GM04503 (cell line): ENCODE measurements around the gene OMP.
"Not testable (repeated sequence)": the region's sequence is repeated elsewhere in the genome, so short reads cannot be mapped to it uniquely, and the experiment has no call there.

Source experiments
- DNase-seq: peaks from one replicate; pipeline ENCODE4 v3.0.0-alpha.2; 2012; ENCODE audit warnings: low read depth

OMP gene, protein sequence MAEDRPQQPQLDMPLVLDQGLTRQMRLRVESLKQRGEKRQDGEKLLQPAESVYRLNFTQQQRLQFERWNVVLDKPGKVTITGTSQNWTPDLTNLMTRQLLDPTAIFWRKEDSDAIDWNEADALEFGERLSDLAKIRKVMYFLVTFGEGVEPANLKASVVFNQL

DNA sequence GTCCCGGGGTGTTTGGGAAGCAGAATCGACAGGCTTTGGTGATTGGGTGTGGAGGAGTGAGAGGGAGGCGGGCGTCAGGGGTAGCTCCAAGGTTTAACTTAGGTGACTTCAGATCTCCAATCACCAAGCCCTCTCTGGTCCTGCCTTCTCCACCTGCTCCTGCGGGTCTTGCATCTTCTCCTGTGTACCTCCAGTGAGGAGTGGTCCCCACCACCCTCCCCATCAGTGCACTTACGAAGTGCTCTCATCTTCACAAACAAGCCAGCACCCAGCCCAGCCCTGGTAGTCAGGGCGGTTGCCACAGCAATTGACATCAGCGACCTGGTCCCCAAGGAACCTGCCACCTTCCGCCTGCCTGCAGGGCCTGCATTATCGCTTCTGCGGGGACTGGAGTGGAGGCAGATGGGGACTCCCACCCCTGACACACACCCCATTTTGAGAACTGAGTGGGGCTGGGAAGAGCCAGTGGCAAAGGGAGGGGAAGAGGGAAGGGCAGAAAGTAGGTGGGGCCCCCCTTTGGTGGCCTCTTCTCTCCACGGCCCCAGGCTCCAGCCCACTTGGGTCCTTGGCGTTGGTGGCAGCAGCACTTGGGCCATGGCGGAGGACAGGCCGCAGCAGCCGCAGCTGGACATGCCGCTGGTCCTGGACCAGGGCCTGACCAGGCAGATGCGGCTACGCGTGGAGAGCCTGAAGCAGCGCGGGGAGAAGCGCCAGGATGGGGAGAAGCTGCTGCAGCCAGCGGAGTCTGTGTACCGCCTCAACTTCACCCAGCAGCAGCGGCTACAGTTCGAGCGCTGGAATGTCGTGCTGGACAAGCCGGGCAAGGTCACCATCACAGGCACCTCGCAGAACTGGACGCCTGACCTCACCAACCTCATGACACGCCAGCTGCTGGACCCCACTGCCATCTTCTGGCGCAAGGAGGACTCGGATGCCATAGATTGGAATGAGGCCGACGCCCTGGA is at the start of gene OMP:
Gene OMP (plus strand): TSS at position 595 of the 965 bp plus-strand sequence. CDS start 0 bp downstream, at position 595.
- DNase-seq: no peak

DNA sequence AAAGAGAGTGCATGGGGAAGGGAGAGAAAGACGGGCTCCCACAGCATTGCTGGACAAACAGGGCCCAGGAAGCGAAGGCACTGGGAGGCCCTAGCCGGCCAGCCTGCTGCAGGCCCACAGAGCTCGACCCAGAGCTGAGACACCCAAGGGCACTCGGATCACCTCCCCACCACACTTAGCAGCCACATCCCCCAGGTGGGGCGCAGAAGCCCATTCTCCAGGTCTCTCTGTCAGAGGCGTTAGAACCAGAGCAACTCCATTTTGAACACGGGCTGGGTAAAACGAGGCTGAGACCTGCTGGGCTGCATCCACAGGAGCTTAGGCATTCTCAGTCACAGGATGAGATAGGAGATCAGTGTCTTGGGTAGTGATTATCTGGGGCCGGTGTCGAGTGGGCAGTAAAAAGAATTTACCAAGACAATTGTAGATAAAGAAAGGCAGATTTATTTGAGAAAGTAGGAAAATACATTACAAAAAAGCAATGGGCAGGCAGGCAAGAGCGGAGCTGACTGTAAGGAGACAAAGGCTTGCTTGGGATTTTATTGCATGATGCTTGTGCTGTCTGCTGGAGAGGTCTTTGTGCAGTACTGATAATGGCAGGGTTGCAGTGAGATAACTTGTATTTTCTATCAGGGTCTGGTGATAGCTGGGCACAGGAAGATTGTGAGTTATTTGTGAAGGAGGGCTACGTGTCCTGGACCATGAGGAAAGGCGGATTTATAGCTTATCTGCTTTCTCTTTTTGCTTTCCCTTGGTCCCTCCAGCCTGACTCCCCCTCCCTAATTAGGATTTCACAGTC is 49.2 kb upstream of the OMP start:
- DNase-seq: no peak

DNA sequence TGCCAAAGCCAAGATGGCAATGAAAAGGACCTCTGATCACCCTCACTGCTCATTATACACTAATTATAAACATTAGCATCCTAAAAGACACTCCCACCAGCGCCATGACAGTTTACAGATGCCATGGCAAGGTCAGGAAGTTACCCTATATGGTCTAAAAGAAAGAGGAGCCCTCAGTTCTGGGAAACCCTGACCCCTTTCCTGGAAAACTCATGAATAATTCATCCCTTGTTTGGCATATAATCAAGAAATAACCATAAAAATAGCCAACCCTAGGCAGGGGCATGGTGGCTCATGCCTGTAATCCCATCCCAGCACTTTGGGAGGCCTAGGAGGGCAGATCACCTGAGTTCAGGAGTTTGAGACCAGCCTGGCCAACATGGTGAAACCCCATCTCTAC is 48.6 kb upstream of the OMP start:
- DNase-seq: no peak

DNA sequence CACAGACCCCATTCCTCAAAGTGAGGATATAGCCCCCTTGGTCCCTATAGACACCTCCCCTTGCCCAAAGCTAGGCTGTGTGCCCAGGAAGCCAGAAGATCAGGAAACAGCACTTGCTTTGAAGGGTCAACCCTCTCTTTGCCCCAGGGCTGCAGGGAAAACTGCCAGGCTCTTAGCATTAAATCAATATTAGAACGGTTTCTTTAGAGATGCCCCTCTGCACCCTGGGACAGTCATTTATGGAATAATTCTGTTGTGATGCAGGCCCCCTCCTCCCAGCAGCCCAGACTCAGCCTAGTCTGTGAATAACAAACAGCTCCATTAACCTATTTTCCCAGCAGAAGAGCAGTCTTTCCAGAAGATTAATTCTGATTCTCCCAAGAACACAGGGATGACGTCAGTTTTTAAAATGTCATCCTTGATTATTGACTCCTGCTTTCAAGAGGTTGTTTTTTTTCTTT is 47.5 kb upstream of the OMP start:
- DNase-seq: no peak

DNA sequence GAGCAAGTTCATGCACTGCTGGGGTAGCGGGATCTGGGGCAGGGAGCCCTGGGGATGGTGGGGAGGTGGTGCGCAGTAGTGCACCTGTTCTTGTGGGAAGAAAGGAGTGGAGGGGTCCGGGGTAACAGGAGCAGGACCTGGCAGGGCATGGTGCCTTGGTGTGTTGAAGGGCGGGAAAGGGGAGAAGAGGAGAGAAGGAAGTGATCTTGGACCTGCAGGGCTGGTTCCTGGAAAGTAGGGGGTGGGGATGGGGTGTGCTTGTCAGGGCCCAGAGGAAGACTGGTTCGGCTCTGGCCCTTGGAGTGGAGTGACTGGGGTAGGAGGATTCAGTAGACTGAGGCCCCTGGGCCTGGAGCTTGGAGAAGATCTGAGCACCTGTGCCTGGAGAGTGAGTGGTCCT is 46.7 kb upstream of the OMP start:
- no peak for DNase-seq

DNA sequence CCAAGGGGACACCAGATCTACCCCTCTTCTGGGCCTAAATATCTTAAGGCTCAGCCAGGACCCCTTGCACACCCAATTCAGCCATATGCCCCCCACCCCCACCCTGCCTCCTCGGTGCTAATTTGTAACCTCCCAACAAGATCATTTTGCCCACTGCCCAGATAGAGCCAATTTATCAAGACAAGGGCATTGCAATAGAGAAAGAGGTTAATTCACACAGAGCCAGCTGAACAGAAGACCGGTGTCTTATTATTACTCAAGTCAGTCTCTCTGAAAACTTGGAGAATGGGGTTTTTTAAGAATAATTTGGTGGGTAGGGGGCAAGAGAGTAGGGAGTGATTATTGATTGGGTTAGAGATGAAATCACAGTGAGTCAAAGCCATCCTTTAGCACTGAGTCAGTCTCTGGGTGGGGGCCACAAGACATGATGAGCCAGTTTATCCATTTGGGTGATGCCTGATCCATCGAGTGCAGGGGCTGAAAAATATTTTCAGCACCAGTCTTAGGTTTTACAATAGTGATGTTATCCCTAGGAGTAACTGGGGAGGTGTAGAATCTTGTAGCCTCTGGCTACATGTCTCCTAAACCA is 45.7 kb upstream of the OMP start:
- no peak for DNase-seq

DNA sequence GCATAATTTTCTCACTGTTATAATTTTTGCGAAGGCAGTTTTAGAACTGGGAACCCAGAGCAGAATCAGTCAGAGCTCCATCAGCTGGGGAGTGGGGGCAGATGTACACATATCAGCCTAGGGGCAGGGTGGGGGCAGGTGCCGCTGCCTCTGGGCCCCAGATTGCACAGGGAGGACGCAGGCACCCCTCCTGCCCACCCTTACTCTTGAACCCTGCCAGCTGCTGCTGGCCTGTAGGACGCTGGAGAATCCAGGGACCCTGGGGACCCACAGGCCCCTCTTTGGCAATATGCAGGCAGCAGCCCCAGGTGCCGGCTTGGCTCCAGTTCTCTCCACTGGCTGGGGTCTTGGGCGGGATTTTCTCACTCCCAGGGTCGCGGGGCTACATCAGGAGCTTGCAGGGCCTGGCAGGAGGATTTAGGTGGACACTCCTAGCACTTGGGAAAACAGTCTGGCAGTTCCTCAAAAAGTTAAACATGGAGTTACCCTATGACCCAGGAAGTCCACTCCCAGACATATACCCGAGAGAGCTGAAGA is 44.6 kb upstream of the OMP start:
- DNase-seq: no peak

DNA sequence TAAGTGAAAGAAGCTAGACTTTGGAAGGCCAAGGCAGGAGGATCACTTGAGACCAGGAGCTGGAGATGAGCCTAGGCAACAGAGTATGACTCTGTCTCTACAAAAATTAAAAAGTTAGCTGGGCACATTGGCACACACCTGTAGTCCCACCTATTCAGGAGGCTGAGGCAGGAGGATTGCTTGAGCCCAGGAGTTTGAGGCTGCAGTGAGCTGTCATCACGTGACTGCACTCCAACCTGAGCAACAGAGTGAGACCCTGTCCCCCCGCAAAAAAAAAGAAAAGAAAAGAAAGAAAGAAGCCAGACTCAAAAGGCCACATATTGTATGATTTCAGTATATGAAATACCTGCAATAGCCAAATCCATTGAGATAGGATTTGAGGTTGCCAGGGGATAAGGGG is 43.7 kb upstream of the OMP start:
- no peak for DNase-seq

DNA sequence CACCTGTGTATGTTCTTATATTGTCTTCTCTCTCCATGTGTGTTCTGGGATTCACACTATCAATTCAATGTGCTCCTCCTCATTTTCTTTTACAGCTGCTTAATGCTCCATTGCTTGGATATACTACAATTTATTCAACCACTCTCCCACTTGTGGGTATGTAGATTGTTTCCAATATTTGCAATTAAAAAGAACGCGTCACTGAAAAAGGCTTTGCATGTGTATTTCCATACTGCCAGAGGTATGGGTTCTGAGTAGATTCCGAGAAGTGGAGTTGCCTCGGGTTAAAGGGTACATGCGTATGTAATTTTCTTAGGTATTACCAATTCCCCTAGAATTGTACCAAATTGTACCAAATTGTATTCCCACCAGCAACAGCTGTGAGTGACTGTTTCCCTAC is 42.8 kb upstream of the OMP start:
- no peak for DNase-seq

DNA sequence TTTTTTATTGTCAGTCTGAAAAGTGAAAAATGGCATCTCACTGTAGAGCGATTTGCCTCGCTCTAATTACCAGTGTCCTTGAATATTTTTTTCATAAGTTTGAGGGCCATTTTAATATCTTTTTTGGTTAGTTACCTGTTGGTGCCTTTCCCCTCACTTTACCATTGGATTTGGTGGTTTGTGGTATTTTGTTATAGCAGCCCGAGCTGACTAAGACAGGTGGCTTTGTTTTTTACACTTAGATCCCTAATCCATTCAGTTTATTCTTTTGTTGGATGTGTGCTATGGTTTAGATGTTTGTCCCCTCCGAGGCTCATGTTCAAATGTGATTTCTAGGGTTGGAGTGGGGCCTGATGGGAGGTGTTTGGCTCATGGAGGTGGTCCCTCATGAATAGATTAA is 42.4 kb upstream of the OMP start:
- no peak for DNase-seq

DNA sequence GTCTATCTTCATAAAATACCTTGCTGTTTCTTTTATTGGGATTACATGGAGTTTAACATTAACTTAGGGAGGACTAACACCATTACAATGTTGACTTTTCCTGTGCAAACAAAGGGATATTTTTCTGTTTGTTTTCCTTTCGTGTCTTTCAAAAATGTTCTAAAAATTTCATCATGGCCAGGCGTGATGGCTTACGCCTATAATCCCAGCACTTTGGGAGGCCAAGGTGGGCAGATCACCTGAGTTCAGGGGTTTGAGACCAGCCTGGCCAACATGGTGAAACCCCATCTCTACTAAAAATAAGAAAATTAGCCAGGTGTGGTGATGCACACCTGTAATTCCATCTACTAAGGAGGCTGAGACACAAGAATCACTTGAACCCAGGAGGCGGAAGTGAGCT is 41.4 kb upstream of the OMP start:
- not testable (repeated sequence) for DNase-seq

DNA sequence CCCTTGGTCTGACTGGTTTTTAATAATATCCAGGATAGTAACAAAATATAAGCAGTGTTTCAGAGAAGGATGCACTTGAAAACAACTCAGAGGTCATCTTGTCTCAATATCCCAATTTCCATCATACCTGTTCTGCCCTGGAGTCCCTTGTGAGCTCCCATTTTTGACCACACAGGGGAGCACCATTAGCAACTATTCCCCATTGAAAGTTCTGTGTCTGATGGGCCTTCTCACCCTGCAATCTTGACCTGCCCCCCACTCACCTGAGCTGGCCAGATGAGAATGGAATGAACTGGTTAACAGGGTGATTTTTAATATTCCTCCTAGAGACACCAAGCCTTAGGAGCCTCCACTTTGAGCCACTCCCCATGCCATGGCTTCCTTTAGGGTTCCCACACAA is 39.7 kb upstream of the OMP start:
- DNase-seq: no peak

DNA sequence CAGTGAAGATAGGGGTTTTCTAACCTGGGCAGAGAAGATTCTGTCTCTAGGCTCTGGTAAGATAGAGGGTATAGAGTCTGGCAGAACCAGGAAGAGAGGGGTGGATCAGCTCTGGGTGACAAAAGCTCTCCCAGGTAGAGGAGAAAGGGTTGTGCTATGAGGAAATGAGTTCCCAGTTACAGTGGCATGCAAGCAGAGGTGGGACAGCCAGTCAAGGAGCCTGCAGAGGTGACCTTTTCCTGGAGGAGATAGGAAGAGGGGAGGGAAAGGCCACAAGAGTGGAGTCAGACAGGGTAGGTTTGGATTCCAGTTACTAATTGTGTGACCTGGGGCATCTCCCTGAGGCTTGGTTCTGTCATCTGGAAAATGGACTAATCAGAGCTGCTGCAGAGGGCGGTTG is 39.2 kb upstream of the OMP start:
- DNase-seq: no peak

DNA sequence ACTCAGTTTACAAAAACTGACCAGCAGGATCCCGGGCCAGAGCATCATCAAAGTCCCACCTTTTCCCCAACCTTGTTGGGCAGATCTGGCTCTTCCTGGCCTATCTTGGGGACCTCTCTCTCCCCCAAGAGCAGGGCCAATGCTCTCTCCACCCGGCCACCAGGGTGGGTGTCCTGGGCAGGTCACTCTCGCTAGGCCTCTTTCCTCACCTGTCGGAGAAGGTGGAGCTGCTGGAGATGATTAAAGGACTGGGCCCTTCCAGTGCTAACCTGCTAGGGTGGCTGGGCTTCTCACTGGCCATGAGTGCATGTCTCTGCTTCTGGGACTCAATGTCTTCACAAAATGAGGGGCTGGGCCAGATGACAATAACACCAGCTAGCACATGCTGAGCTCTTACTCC is 38.8 kb upstream of the OMP start:
- DNase-seq: no peak

DNA sequence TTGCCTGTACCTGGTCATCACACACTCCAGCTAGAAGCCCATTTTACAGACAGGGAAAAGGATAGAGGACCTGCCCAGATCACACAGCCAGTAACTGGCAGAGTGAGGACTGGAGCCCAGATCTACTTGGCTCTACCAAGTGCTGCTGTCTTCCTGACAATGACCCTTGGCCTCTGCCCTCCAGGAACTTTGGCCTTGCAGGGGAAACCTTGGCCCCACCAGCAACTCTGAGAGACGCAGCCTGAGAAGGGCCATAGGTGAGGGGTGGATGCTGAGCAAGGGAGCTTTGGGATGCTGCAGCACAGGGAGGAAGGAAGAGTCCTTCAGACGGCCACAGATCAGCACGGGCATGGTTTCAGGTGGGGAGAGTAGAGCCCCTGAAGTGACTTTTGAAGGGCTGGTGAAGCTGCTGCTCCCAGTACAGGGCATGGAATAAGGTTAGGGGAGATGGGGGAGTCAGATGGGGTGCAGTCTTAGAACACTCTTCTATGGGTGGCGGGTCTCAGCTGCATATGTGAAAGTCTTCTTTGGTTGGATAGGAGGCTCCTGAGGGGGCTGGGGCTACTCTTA is 37.9 kb upstream of the OMP start:
- DNase-seq: no peak

DNA sequence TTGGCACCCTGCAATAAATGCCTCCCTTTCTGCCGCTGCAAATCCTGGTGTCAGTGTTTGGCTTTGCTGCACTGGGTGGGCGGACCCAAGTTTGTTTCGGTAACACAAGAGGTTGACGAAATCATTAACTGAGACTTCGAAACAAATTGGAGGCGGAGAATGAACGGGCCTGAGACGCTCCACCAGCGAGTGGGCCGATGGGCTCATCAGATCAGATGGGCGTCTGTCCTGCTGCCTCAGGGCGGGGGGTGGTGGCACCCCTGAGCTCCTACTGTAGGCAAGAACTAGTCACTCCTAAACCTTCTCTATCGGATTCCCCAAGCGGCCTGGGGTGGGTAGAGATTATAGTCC is 36.8 kb upstream of the OMP start:
- no peak for DNase-seq

DNA sequence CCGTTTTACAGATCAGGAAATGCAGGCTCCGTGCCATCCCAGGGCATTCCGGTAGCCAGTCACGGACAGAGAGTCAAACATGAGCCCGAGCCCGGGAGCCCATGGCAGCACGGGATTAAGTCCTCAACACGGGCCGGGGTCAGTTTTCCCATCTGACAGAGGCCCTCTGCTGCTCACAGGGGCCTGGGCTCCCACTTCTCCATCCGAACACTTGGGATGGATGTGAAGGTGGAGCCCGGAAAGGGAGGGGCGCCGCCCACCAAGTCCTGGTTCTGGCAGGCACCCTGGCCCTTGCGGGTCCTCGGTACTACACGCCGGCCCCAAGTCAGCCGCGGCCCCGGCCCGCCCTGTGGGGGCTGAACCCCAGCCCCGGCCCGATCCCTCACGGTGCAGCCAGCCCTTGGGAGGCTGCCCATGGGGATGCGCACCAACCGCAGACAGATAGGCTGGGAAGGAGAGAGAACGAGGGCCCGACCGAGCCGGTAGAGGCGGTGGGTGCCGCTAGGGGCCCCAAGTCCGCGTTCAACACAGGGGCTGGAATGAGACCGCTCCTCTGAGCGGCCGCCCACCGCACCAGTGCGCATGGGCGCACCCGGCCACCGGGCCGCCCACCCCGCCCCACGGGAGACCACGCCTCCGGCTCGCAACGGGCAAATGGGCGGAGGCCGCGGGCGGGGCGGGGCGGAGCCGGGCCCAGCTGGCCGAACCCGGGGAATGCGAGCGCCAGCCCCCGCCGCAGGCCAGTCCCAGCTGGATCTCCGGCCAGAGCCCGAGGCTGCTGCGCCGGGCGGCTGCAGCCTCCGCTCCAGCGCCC is 36.2 kb upstream of the OMP start, which contains the start of gene CAPN5:
Gene CAPN5 (plus strand): TSS at position 743 of the 814 bp plus-strand sequence. CDS start 17,916 bp downstream, outside the sequence.
- DNase-seq: peak; percentile 54

DNA sequence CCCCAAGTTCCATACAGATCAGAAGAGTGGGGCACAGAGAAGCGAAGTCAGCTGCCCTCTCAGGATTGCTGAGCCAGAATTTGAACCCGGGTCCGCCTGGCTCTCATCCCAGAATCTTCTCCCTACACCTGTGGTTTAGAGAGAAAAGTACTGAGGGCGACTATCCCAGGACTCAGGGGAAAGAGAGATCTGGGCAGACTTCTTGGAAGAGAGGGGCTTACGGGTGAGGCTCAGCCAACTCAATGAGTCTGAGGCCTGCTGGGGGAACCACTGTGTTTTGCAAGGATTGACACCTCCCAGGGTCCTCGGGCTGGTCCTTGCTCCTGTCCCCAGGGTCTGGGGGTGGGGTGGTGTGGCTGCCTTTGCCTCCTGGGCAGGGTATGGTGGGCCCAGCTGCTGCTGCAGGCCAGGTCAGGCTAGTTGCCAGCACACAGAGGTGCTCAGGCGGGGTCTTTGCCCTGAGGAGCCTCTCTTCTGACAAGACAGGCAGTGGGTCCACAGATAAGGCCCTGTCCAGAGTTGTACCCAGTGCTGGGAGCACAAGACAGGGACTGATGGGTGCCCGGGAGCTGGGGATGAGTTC is 34.7 kb upstream of the OMP start:
- DNase-seq: no peak

DNA sequence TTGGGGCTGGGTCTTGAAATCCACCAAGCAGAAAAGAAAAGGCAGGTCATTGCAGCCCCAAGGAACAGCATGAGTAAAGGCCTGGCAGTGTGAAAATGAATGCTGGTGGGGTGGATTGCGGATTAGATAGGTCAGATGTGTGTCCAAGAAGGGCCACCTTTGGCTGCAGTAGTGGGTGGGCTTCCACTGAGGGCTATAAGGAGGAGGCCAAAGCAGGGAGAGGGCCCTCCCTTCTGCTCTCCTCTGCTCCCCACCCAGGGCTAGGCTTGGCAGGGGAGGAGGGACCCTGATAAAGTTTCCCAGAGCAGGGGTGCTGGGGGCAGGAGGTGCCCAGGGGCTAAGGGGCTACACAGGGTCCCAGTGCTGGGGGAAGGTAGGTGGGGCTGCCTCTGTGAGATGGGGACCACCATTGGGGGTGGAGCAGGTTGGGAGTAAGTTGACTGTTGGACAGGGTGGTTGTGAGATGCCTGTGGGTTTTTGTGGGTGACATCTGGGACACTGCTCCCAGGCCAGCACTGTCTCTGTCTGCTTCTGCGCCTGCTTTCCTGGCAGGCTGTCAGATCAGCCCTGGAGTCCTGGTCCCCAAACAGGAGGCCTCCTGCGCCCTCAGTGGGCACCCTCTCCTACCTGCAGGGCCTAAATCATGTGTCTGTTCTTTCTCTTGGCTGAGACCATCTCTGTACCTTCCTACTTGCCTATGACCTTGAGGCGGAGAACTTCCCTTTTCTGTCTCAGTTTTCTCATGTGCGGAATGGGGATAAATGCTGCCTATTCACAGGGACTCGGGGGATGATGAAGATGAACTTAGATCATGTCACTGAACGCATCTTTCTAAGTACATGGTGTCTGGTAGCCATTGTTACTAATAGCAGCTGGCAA is 33.9 kb upstream of the OMP start:
- DNase-seq: no peak
